Epithelial cell of esophagus (primary cell): ENCODE data around the gene SET.
"Not testable (repeated sequence)": the region's sequence is repeated elsewhere in the genome, so short reads cannot be mapped to it uniquely, and the experiment has no call there.

ENCODE experiments used
- DNase-seq: peaks from one replicate; pipeline ENCODE4 v3.0.0; 2010; ENCODE audit warnings: low read depth
- H3K4me3 ChIP-seq: 2 replicates; pipeline ENCODE4 v1.5.1; 2011; ENCODE audit warnings: mild to moderate bottlenecking, low read length, control low read depth
- TF ChIP-seq, protein P1 (sequence below): IDR thresholded peaks from 2 replicates; pipeline ENCODE4 v1.5.1; 2011; ENCODE audit warnings: low read depth, mild to moderate bottlenecking, low read length, control low read depth, inconsistent platforms; ENCODE audit not compliant: insufficient read depth; ENCODE audit errors: missing control alignments

The SET gene

GRCh38 chr9:128689293-128689774, 312 bp downstream of the SET start:
- peak overlapping the region; percentile 46 for H3K4me3 ChIP-seq
- no peak for DNase-seq
- TF ChIP-seq, protein P1, sequence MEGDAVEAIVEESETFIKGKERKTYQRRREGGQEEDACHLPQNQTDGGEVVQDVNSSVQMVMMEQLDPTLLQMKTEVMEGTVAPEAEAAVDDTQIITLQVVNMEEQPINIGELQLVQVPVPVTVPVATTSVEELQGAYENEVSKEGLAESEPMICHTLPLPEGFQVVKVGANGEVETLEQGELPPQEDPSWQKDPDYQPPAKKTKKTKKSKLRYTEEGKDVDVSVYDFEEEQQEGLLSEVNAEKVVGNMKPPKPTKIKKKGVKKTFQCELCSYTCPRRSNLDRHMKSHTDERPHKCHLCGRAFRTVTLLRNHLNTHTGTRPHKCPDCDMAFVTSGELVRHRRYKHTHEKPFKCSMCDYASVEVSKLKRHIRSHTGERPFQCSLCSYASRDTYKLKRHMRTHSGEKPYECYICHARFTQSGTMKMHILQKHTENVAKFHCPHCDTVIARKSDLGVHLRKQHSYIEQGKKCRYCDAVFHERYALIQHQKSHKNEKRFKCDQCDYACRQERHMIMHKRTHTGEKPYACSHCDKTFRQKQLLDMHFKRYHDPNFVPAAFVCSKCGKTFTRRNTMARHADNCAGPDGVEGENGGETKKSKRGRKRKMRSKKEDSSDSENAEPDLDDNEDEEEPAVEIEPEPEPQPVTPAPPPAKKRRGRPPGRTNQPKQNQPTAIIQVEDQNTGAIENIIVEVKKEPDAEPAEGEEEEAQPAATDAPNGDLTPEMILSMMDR, result no peak

DNA sequence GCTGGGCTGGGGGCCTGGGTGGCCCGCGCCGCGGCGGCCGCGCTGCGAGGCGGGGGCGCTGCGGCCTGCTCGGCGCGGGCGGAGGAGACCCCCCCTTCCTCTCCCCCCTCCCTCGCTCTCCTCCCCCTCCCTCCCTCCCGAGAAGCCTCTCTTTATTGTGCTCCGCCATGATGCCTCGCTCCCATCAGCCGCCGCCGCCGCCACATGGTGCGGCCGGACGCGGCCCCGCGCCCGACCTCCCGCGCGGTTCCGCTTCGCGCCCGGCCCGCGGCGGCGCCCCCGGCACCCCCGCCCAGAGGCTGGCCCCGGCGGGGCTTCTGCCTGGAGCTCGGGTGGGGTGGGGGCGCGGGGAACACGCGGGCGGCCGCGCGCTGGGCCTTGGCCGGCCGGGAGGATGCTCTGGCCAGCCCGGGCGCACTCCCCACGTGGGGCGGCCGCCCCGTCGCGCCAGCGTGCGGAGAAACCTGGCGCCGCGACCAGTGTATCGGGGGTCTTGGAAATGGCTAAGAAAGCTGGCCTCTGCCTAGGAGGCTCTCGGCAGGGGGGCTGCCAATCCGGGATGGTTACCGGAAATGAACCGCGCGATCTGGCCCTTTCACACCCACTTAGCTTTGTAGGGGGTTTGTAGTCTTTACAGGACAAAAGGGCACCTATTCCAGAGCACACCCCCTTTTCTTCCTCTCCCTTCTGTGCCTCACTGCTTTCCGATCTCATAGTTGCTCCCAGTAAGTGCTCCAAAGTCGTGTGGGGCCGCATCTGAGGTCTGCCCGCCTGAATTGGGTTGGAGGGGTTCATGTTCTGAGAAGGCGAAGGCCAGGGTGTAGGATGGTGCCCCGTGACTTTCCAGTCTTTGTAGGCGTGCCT, 1.0 kb downstream of the SET start:
- peak overlapping the region; percentile 81 for H3K4me3 ChIP-seq
- DNase-seq, result peak; percentile 33
- TF ChIP-seq, protein P1, result no peak

- TF ChIP-seq, protein P1, result no peak
- H3K4me3 ChIP-seq, result peak overlapping the region; percentile 81
- no peak for DNase-seq
Observed at GRCh38 chr9:128690684-128691034, 1.6 kb downstream of the SET start.

DNA sequence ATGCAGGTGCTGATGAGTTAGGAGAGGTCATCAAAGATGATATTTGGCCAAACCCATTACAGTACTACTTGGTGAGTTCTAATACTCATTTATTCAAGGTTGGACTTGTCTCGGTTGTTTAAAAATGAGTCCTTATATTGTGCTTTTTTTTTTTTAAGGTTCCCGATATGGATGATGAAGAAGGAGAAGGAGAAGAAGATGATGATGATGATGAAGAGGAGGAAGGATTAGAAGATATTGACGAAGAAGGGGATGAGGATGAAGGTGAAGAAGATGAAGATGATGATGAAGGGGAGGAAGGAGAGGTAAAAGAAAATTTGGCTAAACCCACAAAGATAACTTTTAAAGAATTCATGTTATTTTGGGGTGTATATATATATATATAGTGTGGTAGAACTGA, 4.7 kb downstream of the SET start:
- not testable (repeated sequence) for H3K4me3 ChIP-seq, DNase-seq

DNA sequence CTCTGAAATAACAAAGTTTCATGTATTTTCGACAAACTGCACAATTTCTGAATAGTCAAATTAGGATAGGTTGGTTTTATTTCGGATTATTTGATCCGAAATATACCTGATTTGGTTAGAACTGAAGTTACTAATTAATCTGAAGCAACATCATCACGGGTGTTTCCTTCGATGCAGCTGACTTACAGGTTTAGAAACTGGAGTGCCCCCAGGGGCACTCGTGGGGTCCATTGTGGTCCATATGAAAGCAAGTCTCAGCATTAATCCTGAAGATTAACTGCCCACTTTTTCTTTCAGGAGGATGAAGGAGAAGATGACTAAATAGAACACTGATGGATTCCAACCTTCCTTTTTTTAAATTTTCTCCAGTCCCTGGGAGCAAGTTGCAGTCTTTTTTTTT, 5.3 kb downstream of the SET start:
- no peak for DNase-seq
- H3K4me3 ChIP-seq, result no peak overlapping the region
- TF ChIP-seq, protein P1, result no peak

GRCh38 chr9:128696923-128697707, 8.1 kb downstream of the SET start:
- TF ChIP-seq, protein P1, result no peak
- DNase-seq, result no peak
- no peak overlapping the region for H3K4me3 ChIP-seq

GRCh38 chr9:128699096-128699795, 10.2 kb downstream of the SET start:
- H3K4me3 ChIP-seq, result not testable (repeated sequence)

More at GRCh38 chr9:128699096-128699795, 10.2 kb downstream of the SET start:
- DNase-seq, result not testable (repeated sequence)
